ENCODE data around the gene BHMT. TPM values are rescaled to one million over a fixed set of nuclear protein-coding genes. Genes with fewer than 3 reads are reported as not detected.

Gene BHMT
- total RNA-seq, 1 experiment from 2014 or later = 1.2 TPM

DNA sequence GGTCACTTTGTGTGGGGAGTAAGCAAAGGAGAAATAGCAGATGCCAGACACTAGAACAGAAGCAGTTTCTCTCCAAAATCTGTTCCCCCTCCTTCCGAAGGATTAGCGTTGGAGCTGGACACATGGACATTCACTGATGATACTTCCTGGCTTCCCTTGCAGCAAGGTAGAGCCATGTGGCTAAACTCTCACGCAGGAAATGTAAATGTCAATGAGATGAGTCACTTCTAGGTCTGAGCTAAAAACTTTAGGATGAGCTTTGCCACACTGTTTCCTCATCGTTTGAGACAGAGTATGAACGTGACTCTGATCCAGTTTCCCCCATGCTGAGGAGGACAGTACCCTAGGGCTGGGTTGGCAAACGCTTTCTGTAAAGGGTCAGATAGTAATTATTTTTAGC, 37.0 kb upstream of the BHMT start (continued):
- TF ChIP-seq, protein P1, sequence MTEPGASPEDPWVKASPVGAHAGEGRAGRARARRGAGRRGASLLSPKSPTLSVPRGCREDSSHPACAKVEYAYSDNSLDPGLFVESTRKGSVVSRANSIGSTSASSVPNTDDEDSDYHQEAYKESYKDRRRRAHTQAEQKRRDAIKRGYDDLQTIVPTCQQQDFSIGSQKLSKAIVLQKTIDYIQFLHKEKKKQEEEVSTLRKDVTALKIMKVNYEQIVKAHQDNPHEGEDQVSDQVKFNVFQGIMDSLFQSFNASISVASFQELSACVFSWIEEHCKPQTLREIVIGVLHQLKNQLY (CRISPR knock-in tag; IDR thresholded peaks at IDR 0.05) = no peak
- TF ChIP-seq ZNF396 (CRISPR knock-in tag; IDR thresholded peaks at IDR 0.05; ENCODE audit: borderline replicate concordance) = no peak
- TF ChIP-seq, protein P2, sequence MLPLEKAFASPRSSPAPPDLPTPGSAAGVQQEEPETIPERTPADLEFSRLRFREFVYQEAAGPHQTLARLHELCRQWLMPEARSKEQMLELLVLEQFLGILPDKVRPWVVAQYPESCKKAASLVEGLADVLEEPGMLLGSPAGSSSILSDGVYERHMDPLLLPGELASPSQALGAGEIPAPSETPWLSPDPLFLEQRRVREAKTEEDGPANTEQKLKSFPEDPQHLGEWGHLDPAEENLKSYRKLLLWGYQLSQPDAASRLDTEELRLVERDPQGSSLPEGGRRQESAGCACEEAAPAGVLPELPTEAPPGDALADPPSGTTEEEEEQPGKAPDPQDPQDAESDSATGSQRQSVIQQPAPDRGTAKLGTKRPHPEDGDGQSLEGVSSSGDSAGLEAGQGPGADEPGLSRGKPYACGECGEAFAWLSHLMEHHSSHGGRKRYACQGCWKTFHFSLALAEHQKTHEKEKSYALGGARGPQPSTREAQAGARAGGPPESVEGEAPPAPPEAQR (CRISPR knock-in tag; IDR thresholded peaks at IDR 0.05) = no peak
- TF ChIP-seq, protein P3, sequence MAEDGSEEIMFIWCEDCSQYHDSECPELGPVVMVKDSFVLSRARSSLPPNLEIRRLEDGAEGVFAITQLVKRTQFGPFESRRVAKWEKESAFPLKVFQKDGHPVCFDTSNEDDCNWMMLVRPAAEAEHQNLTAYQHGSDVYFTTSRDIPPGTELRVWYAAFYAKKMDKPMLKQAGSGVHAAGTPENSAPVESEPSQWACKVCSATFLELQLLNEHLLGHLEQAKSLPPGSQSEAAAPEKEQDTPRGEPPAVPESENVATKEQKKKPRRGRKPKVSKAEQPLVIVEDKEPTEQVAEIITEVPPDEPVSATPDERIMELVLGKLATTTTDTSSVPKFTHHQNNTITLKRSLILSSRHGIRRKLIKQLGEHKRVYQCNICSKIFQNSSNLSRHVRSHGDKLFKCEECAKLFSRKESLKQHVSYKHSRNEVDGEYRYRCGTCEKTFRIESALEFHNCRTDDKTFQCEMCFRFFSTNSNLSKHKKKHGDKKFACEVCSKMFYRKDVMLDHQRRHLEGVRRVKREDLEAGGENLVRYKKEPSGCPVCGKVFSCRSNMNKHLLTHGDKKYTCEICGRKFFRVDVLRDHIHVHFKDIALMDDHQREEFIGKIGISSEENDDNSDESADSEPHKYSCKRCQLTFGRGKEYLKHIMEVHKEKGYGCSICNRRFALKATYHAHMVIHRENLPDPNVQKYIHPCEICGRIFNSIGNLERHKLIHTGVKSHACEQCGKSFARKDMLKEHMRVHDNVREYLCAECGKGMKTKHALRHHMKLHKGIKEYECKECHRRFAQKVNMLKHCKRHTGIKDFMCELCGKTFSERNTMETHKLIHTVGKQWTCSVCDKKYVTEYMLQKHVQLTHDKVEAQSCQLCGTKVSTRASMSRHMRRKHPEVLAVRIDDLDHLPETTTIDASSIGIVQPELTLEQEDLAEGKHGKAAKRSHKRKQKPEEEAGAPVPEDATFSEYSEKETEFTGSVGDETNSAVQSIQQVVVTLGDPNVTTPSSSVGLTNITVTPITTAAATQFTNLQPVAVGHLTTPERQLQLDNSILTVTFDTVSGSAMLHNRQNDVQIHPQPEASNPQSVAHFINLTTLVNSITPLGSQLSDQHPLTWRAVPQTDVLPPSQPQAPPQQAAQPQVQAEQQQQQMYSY (CRISPR knock-in tag; IDR thresholded peaks at IDR 0.05) = no peak
- no peak for TF ChIP-seq ZNF416 (CRISPR knock-in tag; IDR thresholded peaks at IDR 0.05)
- no peak for TF ChIP-seq NR2C2 (CRISPR knock-in tag; IDR thresholded peaks at IDR 0.05)
- TF ChIP-seq NR1H2 (CRISPR knock-in tag; IDR thresholded peaks at IDR 0.05) = no peak
- TF ChIP-seq, protein P4, sequence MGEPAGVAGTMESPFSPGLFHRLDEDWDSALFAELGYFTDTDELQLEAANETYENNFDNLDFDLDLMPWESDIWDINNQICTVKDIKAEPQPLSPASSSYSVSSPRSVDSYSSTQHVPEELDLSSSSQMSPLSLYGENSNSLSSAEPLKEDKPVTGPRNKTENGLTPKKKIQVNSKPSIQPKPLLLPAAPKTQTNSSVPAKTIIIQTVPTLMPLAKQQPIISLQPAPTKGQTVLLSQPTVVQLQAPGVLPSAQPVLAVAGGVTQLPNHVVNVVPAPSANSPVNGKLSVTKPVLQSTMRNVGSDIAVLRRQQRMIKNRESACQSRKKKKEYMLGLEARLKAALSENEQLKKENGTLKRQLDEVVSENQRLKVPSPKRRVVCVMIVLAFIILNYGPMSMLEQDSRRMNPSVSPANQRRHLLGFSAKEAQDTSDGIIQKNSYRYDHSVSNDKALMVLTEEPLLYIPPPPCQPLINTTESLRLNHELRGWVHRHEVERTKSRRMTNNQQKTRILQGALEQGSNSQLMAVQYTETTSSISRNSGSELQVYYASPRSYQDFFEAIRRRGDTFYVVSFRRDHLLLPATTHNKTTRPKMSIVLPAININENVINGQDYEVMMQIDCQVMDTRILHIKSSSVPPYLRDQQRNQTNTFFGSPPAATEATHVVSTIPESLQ (CRISPR knock-in tag; IDR thresholded peaks at IDR 0.05) = no peak
- TF ChIP-seq RELA (CRISPR knock-in tag; IDR thresholded peaks at IDR 0.05; ENCODE audit: borderline replicate concordance) = no peak
- TF ChIP-seq TEAD1 (CRISPR knock-in tag; IDR thresholded peaks at IDR 0.05) = no peak

DNA sequence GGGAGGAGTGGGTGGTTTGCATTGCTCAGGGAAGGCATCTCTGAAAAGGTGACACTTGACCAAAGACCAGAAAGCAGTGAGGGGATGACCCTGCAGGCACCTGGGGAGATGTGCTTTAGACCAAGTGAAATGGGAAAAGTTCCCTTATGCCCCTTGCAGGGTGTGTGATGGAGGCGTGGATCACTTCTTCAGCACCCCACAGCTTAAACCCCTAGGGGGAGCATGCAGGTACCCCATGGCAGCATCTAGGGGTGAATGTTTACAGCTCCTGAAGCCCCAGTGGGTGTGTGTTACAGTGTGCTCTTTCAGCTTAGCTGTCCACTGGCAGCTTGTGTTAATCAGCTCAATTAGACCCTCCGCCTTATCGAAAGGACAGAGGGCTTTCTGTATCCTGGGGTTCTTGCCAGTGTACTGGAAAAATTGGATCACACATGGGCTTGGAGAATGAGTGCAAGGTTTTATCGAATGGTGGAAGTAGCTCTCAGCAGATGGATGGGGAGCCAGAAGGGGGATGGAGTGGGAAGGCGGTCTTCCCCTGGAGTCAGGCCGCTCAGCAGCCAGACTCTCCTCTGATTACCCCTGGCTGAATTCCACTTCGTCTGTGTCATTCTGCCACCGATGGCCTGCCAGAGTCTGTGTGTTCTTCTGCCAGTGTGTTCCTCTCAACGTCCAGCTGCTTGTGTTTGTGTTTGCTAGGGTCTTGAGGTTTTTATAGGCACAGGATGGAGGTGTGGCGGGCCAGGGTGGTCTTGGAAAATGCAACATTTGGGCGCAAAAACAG, 35.8 kb upstream of the BHMT start:
- peaks cover 8% of the 10 kb centered on the region for H3K36me3 Mint-ChIP-seq
- ChIA-PET CTCF (interaction anchor here (0.9 to 3.1 kb wide), 6 partner anchors 51 to 180 kb away, joined by 3 to 11 read pairs (median 4); no protein-coding TSS in a partner anchor), POLR2A (no interaction called here)
- H3K4me3 Mint-ChIP-seq = no peak overlapping the region
- no peaks in the 10 kb centered on the region for H3K27me3 Mint-ChIP-seq (ENCODE audit: low read depth)
- H3K27ac Mint-ChIP-seq = no peak overlapping the region
- ATAC-seq (peak; percentile 22; the same call in 1 of the 2 replicates), DNase-seq (ENCODE audit: low spot score) (no peak)
- H3K9me3 Mint-ChIP-seq = peaks cover 21% of the 10 kb centered on the region
- H3K4me1 Mint-ChIP-seq = 0 out of 2 replicates have a peak, but pooled peaks cover 4% of the 10 kb centered on the region
- TF ChIP-seq ZNF317 (CRISPR knock-in tag; IDR thresholded peaks at IDR 0.05; ENCODE audit: borderline replicate concordance, low read depth) (no peak), ZNF232 (CRISPR knock-in tag; IDR thresholded peaks at IDR 0.05) (no peak), SOX15 (CRISPR knock-in tag; IDR thresholded peaks at IDR 0.05) (no peak), ZBTB21 (CRISPR knock-in tag; IDR thresholded peaks at IDR 0.05; ENCODE audit: borderline replicate concordance) (no peak), CBFB (CRISPR knock-in tag; IDR thresholded peaks at IDR 0.05; ENCODE audit: low read depth) (no peak)
- TF ChIP-seq, protein P4 (CRISPR knock-in tag; IDR thresholded peaks at IDR 0.05) = no peak
- TF ChIP-seq, protein P5, sequence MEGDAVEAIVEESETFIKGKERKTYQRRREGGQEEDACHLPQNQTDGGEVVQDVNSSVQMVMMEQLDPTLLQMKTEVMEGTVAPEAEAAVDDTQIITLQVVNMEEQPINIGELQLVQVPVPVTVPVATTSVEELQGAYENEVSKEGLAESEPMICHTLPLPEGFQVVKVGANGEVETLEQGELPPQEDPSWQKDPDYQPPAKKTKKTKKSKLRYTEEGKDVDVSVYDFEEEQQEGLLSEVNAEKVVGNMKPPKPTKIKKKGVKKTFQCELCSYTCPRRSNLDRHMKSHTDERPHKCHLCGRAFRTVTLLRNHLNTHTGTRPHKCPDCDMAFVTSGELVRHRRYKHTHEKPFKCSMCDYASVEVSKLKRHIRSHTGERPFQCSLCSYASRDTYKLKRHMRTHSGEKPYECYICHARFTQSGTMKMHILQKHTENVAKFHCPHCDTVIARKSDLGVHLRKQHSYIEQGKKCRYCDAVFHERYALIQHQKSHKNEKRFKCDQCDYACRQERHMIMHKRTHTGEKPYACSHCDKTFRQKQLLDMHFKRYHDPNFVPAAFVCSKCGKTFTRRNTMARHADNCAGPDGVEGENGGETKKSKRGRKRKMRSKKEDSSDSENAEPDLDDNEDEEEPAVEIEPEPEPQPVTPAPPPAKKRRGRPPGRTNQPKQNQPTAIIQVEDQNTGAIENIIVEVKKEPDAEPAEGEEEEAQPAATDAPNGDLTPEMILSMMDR (IDR thresholded peaks at IDR 0.05) = no peak
- TF ChIP-seq, protein P6, sequence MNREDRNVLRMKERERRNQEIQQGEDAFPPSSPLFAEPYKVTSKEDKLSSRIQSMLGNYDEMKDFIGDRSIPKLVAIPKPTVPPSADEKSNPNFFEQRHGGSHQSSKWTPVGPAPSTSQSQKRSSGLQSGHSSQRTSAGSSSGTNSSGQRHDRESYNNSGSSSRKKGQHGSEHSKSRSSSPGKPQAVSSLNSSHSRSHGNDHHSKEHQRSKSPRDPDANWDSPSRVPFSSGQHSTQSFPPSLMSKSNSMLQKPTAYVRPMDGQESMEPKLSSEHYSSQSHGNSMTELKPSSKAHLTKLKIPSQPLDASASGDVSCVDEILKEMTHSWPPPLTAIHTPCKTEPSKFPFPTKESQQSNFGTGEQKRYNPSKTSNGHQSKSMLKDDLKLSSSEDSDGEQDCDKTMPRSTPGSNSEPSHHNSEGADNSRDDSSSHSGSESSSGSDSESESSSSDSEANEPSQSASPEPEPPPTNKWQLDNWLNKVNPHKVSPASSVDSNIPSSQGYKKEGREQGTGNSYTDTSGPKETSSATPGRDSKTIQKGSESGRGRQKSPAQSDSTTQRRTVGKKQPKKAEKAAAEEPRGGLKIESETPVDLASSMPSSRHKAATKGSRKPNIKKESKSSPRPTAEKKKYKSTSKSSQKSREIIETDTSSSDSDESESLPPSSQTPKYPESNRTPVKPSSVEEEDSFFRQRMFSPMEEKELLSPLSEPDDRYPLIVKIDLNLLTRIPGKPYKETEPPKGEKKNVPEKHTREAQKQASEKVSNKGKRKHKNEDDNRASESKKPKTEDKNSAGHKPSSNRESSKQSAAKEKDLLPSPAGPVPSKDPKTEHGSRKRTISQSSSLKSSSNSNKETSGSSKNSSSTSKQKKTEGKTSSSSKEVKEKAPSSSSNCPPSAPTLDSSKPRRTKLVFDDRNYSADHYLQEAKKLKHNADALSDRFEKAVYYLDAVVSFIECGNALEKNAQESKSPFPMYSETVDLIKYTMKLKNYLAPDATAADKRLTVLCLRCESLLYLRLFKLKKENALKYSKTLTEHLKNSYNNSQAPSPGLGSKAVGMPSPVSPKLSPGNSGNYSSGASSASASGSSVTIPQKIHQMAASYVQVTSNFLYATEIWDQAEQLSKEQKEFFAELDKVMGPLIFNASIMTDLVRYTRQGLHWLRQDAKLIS (CRISPR knock-in tag; IDR thresholded peaks at IDR 0.05; ENCODE audit: borderline replicate concordance) = no peak
- TF ChIP-seq, protein P7, sequence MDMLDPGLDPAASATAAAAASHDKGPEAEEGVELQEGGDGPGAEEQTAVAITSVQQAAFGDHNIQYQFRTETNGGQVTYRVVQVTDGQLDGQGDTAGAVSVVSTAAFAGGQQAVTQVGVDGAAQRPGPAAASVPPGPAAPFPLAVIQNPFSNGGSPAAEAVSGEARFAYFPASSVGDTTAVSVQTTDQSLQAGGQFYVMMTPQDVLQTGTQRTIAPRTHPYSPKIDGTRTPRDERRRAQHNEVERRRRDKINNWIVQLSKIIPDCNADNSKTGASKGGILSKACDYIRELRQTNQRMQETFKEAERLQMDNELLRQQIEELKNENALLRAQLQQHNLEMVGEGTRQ (CRISPR knock-in tag; IDR thresholded peaks at IDR 0.05) = no peak

Measured in WTC11 (cell line).